ENCODE measurements around the gene UGT1A3. TPM values are rescaled to one million over a fixed set of nuclear protein-coding genes. Genes with fewer than 3 reads are reported as not detected.

UGT1A3 gene
- total RNA-seq (2022): 5.9 and 6.0 TPM in 2 replicates
- percentile 95 among the genes with signal in this experiment for Bru-seq, nascent RNA
- BruChase-seq, experiment 1, labeled RNA remaining after a 6-hour chase: percentile 93 among the genes with signal in this experiment
- BruChase-seq, experiment 2, labeled RNA remaining after a 2-hour chase: percentile 91 among the genes with signal in this experiment
- long read RNA-seq, partial matches to known transcripts: 0 of 1 reads
- long read RNA-seq, other reads (novel, unspliced or antisense): 1 of 1 reads

- Mint-ChIP-seq H3K9me3 (ENCODE audit: low read depth, unreplicated experiment) (peaks cover 3% of the 10 kb centered on the region), H3K4me1 (ENCODE audit: low read depth, unreplicated experiment) (peaks cover 37% of the 10 kb centered on the region), H3K4me3 (ENCODE audit: low read depth, unreplicated experiment) (no peak within 1 kb of the TSS), H3K27me3 (ENCODE audit: unreplicated experiment) (no peaks in the 10 kb centered on the region), H3K36me3 (ENCODE audit: insufficient read depth, unreplicated experiment) (peaks cover 23% of the 10 kb centered on the region), H3K27ac (ENCODE audit: unreplicated experiment) (peak within 1 kb of the TSS; percentile 66)
- DNase-seq: peak; percentile 8
- no TSS peak for BruUV-seq (replicated peaks)
- intact Hi-C loops (cut with micrococcal nuclease; ENCODE audit: unreplicated experiment): loop anchor here (2.0 kb wide), 1 partner anchor 38 kb away; no protein-coding TSS in a partner anchor
- CTCF ChIA-PET: no interaction called here
- no peak for TF ChIP-seq CTCF (IDR thresholded peaks at IDR 0.05; ENCODE audit: unreplicated experiment)
Measured at GRCh38 chr2:233728723-233729301, at the start of gene UGT1A3. Gene UGT1A3, plus strand, starts transcription at chr2:233729042. Its CDS starts 85 bp downstream, at chr2:233729127.

GRCh38 chr2:233679196-233679595 lies 49.6 kb upstream of the UGT1A3 start:
- Mint-ChIP-seq H3K9me3 (ENCODE audit: low read depth, unreplicated experiment) (peaks cover 3% of the 10 kb centered on the region), H3K27ac (ENCODE audit: unreplicated experiment) (no peak overlapping the region), H3K27me3 (ENCODE audit: unreplicated experiment) (no peaks in the 10 kb centered on the region), H3K36me3 (ENCODE audit: insufficient read depth, unreplicated experiment) (no peaks in the 10 kb centered on the region), H3K4me1 (ENCODE audit: low read depth, unreplicated experiment) (no peaks in the 10 kb centered on the region), H3K4me3 (ENCODE audit: low read depth, unreplicated experiment) (no peak overlapping the region)
- DNase-seq: no peak
- no peak for TF ChIP-seq CTCF (IDR thresholded peaks at IDR 0.05; ENCODE audit: unreplicated experiment)
- no TSS peak for BruUV-seq (replicated peaks)
- CTCF ChIA-PET: no interaction called here
- intact Hi-C loops (cut with micrococcal nuclease; ENCODE audit: unreplicated experiment): no loop called here

DNA sequence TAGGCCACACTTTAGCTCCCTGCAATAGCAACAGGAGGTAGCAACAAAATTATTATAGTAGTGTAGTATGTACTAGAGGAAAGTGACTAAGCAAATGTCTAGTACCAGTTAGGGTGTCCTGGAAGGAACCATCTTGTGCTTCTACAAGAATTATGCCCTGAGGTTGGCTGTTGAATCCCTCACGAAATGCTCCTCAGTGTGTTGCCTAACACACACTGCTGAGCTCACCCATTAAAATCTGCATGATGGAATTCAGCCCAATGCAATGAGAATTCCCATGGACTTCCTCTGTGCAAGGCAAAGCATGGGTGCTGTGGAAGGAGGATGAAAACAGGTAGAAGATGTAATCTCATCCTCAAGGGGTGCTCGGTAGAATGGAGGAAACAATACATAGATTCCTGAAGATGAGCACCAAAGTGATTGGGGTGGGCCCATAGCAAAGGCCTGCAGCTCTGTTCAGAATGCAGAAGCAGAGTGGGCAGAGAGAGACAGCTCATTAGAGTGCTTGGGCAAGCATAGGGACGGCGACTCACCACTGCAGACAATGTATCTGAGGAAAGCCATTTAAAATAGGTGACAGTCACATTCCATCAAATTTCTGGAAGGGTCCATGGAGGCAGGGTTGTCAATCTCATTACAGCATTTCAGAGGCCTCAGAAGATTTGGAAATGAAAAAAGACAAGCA lies 48.3 kb upstream of the UGT1A3 start:
- H3K36me3 Mint-ChIP-seq (ENCODE audit: insufficient read depth, unreplicated experiment): no peaks in the 10 kb centered on the region
- no peaks in the 10 kb centered on the region for H3K27me3 Mint-ChIP-seq (ENCODE audit: unreplicated experiment)
- no TSS peak for BruUV-seq (replicated peaks)
- H3K4me3 Mint-ChIP-seq (ENCODE audit: low read depth, unreplicated experiment): no peak overlapping the region
- DNase-seq: no peak
- peaks cover 3% of the 10 kb centered on the region for H3K9me3 Mint-ChIP-seq (ENCODE audit: low read depth, unreplicated experiment)
- no peak for TF ChIP-seq CTCF (IDR thresholded peaks at IDR 0.05; ENCODE audit: unreplicated experiment)
- CTCF ChIA-PET: no interaction called here
- no peaks in the 10 kb centered on the region for H3K4me1 Mint-ChIP-seq (ENCODE audit: low read depth, unreplicated experiment)
- intact Hi-C loops (cut with micrococcal nuclease; ENCODE audit: unreplicated experiment): no loop called here
- no peak overlapping the region for H3K27ac Mint-ChIP-seq (ENCODE audit: unreplicated experiment)

GRCh38 chr2:233681521-233682099 lies 47.2 kb upstream of the UGT1A3 start, which contains the start of gene UGT1A7:
Gene UGT1A7, plus strand, starts transcription at chr2:233681901. Its CDS starts 37 bp downstream, at chr2:233681938.
- DNase-seq: no peak
- no TSS peak for BruUV-seq (replicated peaks)
- no peak within 1 kb of the TSS for H3K4me3 Mint-ChIP-seq (ENCODE audit: low read depth, unreplicated experiment)
- no peaks in the 10 kb centered on the region for H3K36me3 Mint-ChIP-seq (ENCODE audit: insufficient read depth, unreplicated experiment)
- H3K4me1 Mint-ChIP-seq (ENCODE audit: low read depth, unreplicated experiment): peaks cover 5% of the 10 kb centered on the region
- H3K9me3 Mint-ChIP-seq (ENCODE audit: low read depth, unreplicated experiment): no peaks in the 10 kb centered on the region
- H3K27me3 Mint-ChIP-seq (ENCODE audit: unreplicated experiment): no peaks in the 10 kb centered on the region
- CTCF ChIA-PET: no interaction called here
- no peak for TF ChIP-seq CTCF (IDR thresholded peaks at IDR 0.05; ENCODE audit: unreplicated experiment)
- no peak within 1 kb of the TSS for H3K27ac Mint-ChIP-seq (ENCODE audit: unreplicated experiment)
- intact Hi-C loops (cut with micrococcal nuclease; ENCODE audit: unreplicated experiment): no loop called here

Measured in Calu3 (cell line).